ENCODE data around the gene SPPL2B.

The SPPL2B gene

GRCh38 chr19:2286402-2287140 is 41.9 kb upstream of the SPPL2B start:
- no peak for TF ChIP-seq POLR2AphosphoS5 (IDR thresholded peaks at IDR 0.05; ENCODE audit: low read depth, low read length)
- TF ChIP-seq TAF1 (IDR thresholded peaks at IDR 0.05; ENCODE audit: borderline replicate concordance, insufficient read depth, low read length) = no peak
- TF ChIP-seq SIN3A (IDR thresholded peaks at IDR 0.05; ENCODE audit: borderline replicate concordance, insufficient read depth, low read length) = no peak
- no peak for TF ChIP-seq FOXP2 (optimal IDR thresholded peaks at IDR 0.05; ENCODE audit: borderline replicate concordance, extremely low read depth, extremely low read length, insufficient read depth)
- TF ChIP-seq, protein P1, sequence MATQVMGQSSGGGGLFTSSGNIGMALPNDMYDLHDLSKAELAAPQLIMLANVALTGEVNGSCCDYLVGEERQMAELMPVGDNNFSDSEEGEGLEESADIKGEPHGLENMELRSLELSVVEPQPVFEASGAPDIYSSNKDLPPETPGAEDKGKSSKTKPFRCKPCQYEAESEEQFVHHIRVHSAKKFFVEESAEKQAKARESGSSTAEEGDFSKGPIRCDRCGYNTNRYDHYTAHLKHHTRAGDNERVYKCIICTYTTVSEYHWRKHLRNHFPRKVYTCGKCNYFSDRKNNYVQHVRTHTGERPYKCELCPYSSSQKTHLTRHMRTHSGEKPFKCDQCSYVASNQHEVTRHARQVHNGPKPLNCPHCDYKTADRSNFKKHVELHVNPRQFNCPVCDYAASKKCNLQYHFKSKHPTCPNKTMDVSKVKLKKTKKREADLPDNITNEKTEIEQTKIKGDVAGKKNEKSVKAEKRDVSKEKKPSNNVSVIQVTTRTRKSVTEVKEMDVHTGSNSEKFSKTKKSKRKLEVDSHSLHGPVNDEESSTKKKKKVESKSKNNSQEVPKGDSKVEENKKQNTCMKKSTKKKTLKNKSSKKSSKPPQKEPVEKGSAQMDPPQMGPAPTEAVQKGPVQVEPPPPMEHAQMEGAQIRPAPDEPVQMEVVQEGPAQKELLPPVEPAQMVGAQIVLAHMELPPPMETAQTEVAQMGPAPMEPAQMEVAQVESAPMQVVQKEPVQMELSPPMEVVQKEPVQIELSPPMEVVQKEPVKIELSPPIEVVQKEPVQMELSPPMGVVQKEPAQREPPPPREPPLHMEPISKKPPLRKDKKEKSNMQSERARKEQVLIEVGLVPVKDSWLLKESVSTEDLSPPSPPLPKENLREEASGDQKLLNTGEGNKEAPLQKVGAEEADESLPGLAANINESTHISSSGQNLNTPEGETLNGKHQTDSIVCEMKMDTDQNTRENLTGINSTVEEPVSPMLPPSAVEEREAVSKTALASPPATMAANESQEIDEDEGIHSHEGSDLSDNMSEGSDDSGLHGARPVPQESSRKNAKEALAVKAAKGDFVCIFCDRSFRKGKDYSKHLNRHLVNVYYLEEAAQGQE (IDR thresholded peaks at IDR 0.05; ENCODE audit: insufficient read depth in 1 of 2, low read depth in 2 of 2, low read length in 2 of 2) = no peak

DNA sequence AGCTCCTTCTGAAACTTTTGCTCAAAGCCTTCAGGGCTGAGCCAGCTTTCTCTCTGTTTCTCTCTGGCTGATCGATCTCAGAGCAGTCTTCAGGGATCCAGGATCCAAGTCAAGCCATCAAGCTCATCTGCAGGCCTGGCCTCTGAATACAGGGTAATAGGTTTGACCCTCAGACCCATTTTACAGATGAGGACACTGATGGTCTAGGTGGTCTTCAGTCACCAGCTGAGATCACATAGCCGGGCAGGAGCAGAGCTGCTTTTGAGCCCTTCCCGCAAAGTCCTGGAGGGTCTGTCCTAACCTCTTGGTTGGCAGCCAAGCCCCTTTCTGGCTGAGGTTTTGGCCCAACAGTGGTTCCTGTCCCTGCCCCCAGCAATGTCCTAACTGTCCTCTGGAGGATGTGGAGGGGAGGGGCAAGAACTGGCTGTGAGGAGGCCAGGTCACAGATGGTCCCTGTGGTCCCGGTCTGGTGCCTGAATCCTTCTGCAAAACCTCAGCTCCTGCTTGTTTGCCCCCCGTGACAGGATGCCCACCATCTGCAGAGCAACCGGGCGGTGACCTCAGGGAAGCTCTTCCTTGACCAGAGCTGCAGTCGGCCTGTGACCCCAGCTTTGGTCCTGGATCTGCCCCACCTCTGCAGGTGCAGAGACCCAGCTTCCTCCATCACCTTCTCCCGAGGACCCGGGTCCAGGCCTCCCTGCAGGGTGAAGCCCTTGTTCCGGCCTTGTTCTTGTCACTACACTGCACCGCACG is 40.7 kb upstream of the SPPL2B start:
- TF ChIP-seq TAF1 (IDR thresholded peaks at IDR 0.05; ENCODE audit: borderline replicate concordance, insufficient read depth, low read length) (no peak), POLR2AphosphoS5 (IDR thresholded peaks at IDR 0.05; ENCODE audit: low read depth, low read length) (no peak), SIN3A (IDR thresholded peaks at IDR 0.05; ENCODE audit: borderline replicate concordance, insufficient read depth, low read length) (no peak), FOXP2 (optimal IDR thresholded peaks at IDR 0.05; ENCODE audit: borderline replicate concordance, extremely low read depth, extremely low read length, insufficient read depth) (no peak)
- TF ChIP-seq, protein P1 (IDR thresholded peaks at IDR 0.05; ENCODE audit: insufficient read depth in 1 of 2, low read depth in 2 of 2, low read length in 2 of 2) = no peak

- TF ChIP-seq SIN3A (IDR thresholded peaks at IDR 0.05; ENCODE audit: borderline replicate concordance, insufficient read depth, low read length) (no peak), FOXP2 (optimal IDR thresholded peaks at IDR 0.05; ENCODE audit: borderline replicate concordance, extremely low read depth, extremely low read length, insufficient read depth) (no peak), POLR2AphosphoS5 (IDR thresholded peaks at IDR 0.05; ENCODE audit: low read depth, low read length) (no peak), TAF1 (IDR thresholded peaks at IDR 0.05; ENCODE audit: borderline replicate concordance, insufficient read depth, low read length) (no peak)
- TF ChIP-seq, protein P1 (IDR thresholded peaks at IDR 0.05; ENCODE audit: insufficient read depth in 1 of 2, low read depth in 2 of 2, low read length in 2 of 2) = no peak
Observed at GRCh38 chr19:2288338-2288817, 40.1 kb upstream of the SPPL2B start.

DNA sequence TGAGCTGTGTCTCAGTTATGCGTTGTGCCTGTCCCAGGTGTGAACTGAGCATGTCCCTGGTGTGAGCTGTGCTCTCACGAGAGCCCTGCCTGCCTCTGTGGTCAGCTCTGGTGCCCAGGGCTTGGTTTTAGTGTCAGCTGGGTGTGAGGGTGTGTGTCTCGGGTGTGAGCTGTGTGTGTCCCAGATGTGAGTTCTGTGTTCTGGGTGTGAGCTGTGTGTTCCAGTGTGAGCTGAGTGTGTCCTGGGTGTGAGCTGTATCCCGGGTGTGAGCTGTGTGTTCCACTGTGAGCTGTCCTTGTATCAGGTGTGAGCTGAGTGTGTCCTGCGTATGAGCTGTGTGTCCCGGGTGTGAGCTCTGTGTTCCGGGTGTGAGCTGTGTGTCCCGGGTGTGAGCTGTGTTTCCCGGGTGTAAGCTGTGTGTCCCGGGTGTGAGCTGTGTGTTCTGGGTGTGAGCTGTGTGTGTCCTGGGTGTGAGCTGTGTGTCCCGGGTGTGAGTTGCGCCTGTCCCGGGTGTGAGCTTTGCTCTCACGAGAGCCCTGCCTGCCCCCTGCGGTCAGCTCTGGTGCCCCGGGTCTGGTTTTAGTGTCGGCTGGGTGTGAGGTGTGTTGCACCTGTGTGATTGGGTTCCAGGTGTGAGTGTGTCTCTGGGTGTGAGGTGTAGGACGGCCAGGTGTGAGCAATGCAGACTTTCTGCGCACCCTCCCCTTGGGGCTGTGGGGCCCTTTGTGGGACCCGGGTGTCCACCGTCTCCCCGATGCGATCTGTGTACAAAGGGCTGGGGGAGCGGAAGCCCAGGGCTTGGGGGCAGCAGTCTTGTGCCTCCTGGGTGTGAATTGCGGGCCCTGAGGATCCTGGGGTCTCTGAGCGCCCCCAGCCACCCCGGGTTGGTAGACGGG is 39.4 kb upstream of the SPPL2B start:
- TF ChIP-seq FOXP2 (optimal IDR thresholded peaks at IDR 0.05; ENCODE audit: borderline replicate concordance, extremely low read depth, extremely low read length, insufficient read depth) = no peak
- no peak for TF ChIP-seq SIN3A (IDR thresholded peaks at IDR 0.05; ENCODE audit: borderline replicate concordance, insufficient read depth, low read length)
- TF ChIP-seq, protein P1 (IDR thresholded peaks at IDR 0.05; ENCODE audit: insufficient read depth in 1 of 2, low read depth in 2 of 2, low read length in 2 of 2) = no peak
- TF ChIP-seq TAF1 (IDR thresholded peaks at IDR 0.05; ENCODE audit: borderline replicate concordance, insufficient read depth, low read length) = no peak
- no peak for TF ChIP-seq POLR2AphosphoS5 (IDR thresholded peaks at IDR 0.05; ENCODE audit: low read depth, low read length)

Data from PFSK-1 (cell line).